Activated CD4-positive, alpha-beta T cell treated with anti-CD3 and anti-CD28 coated beads for 48 hours (primary cell): ENCODE data around the gene NDFIP1.
"Not testable (repeated sequence)": the region's sequence is repeated elsewhere in the genome, so short reads cannot be mapped to it uniquely, and the experiment has no call there.

ENCODE experiments used
- DNase-seq: peaks from one replicate; pipeline ENCODE4 v3.0.0-alpha.2; 2020

NDFIP1 gene

GRCh38 chr5:142159354-142159753, 50.8 kb downstream of the NDFIP1 start:
- DNase-seq: no peak

- no peak for DNase-seq
Measured at GRCh38 chr5:142164315-142164714, 55.7 kb downstream of the NDFIP1 start.

- DNase-seq: no peak
Measured at GRCh38 chr5:142166754-142167153, 58.2 kb downstream of the NDFIP1 start.

- DNase-seq: no peak
Measured at GRCh38 chr5:142167458-142167857, 58.9 kb downstream of the NDFIP1 start.

- no peak for DNase-seq
Measured at GRCh38 chr5:142168365-142168764, 59.8 kb downstream of the NDFIP1 start.

- no peak for DNase-seq
Measured at GRCh38 chr5:142170254-142170953, 61.8 kb downstream of the NDFIP1 start.

GRCh38 chr5:142171270-142171669, 62.7 kb downstream of the NDFIP1 start:
- no peak for DNase-seq

- DNase-seq: no peak
Measured at GRCh38 chr5:142175039-142175438, 66.5 kb downstream of the NDFIP1 start.

GRCh38 chr5:142175461-142176142, 67.0 kb downstream of the NDFIP1 start:
- no peak for DNase-seq

- no peak for DNase-seq
Measured at GRCh38 chr5:142176255-142176654, 67.7 kb downstream of the NDFIP1 start.

GRCh38 chr5:142178651-142179050, 70.1 kb downstream of the NDFIP1 start:
- no peak for DNase-seq

- no peak for DNase-seq
Measured at GRCh38 chr5:142179776-142180387, 71.3 kb downstream of the NDFIP1 start.

GRCh38 chr5:142181096-142181495, 72.5 kb downstream of the NDFIP1 start:
- no peak for DNase-seq

- DNase-seq: no peak
Measured at GRCh38 chr5:142181547-142182163, 73.1 kb downstream of the NDFIP1 start.

GRCh38 chr5:142182840-142183239, 74.3 kb downstream of the NDFIP1 start:
- no peak for DNase-seq

- no peak for DNase-seq
Measured at GRCh38 chr5:142183561-142183960, 75.0 kb downstream of the NDFIP1 start.

GRCh38 chr5:142184988-142185387, 76.4 kb downstream of the NDFIP1 start:
- no peak for DNase-seq

GRCh38 chr5:142186514-142186856, 77.9 kb downstream of the NDFIP1 start:
- DNase-seq: no peak

- DNase-seq: no peak
Measured at GRCh38 chr5:142186857-142187594, 78.4 kb downstream of the NDFIP1 start.

- DNase-seq: not testable (repeated sequence)
Measured at GRCh38 chr5:142188691-142189090, 80.1 kb downstream of the NDFIP1 start.

GRCh38 chr5:142189813-142190212, 81.2 kb downstream of the NDFIP1 start:
- no peak for DNase-seq

GRCh38 chr5:142191776-142192175, 83.2 kb downstream of the NDFIP1 start:
- no peak for DNase-seq
